Activated T-helper 1 cell treated with anti-CD3 and anti-CD28 coated beads, Interleukin-12 subunit alpha, Interleukin-12 subunit beta, Interleukin-2, Interleukin-4 antibody, amounts not matched to agents 30 ng/mL and 10 ng/mL and 1 ng/mL, durations not matched to agents 14 hours and 24 hours and 36 hours (primary cell): ENCODE data around the gene RAD50. TPM values are rescaled to one million over a fixed set of nuclear protein-coding genes. Genes with fewer than 3 reads are reported as not detected.
"Not testable (repeated sequence)": the region's sequence is repeated elsewhere in the genome, so short reads cannot be mapped to it uniquely, and the experiment has no call there.

Experiments
- DNase-seq: peaks from one replicate; pipeline ENCODE4 v3.0.0; 2021; ENCODE audit warnings: low spot score
- H3K27ac Mint-ChIP-seq: one replicate; pipeline ENCODE4 v1.8.0; 2021; ENCODE audit warnings: mild to moderate bottlenecking, mixed read lengths
- H3K27me3 Mint-ChIP-seq: one replicate; pipeline ENCODE4 v1.8.0; 2022; ENCODE audit warnings: mild to moderate bottlenecking, moderate library complexity, mixed read lengths; ENCODE audit not compliant: insufficient read depth
- H3K36me3 Mint-ChIP-seq: one replicate; pipeline ENCODE4 v1.8.0; 2021; ENCODE audit warnings: low read depth, mixed read lengths
- H3K4me1 Mint-ChIP-seq: one replicate; pipeline ENCODE4 v1.8.0; 2021; ENCODE audit warnings: low read depth, mixed read lengths
- H3K4me3 Mint-ChIP-seq: one replicate; pipeline ENCODE4 v1.8.0; 2021; ENCODE audit warnings: mild to moderate bottlenecking, moderate library complexity, mixed read lengths
- H3K9me3 Mint-ChIP-seq: one replicate; pipeline ENCODE4 v1.8.0; 2021; ENCODE audit warnings: mixed read lengths
- intact Hi-C: fragments of 100-400 bp; cut with micrococcal nuclease; formaldehyde crosslinking; loops from one replicate; pipeline ENCODE4 v1.15.1; 2024
- total RNA-seq: library from RNA; stranded (reverse); gene quantifications from 2 replicates; pipeline ENCODE4 v1.2.3, GENCODE V29; 2022

RAD50 gene
- total RNA-seq, 1 donor from 2014 or later, result 33.0 TPM

GRCh38 chr5:132539716-132540115 lies 17.1 kb upstream of the RAD50 start:
- intact Hi-C loops, result no loop called here
- Mint-ChIP-seq H3K27me3 (peaks cover 7% of the 10 kb centered on the region), H3K36me3 (no peaks in the 10 kb centered on the region), H3K4me1 (peaks cover 21% of the 10 kb centered on the region), H3K27ac (no peak overlapping the region), H3K4me3 (no peak overlapping the region), H3K9me3 (no peaks in the 10 kb centered on the region)
- DNase-seq, result no peak

- H3K36me3 Mint-ChIP-seq, result peaks cover 2% of the 10 kb centered on the region
- H3K4me1 Mint-ChIP-seq, result peaks cover 25% of the 10 kb centered on the region
- H3K9me3 Mint-ChIP-seq, result no peaks in the 10 kb centered on the region
- H3K4me3 Mint-ChIP-seq, result no peak overlapping the region
- peaks cover 5% of the 10 kb centered on the region for H3K27me3 Mint-ChIP-seq
- intact Hi-C loops, result no loop called here
- H3K27ac Mint-ChIP-seq, result no peak overlapping the region
- DNase-seq, result no peak
These were observed 16.6 kb upstream of the RAD50 start for GRCh38 chr5:132540149-132540548.

- Mint-ChIP-seq H3K4me3 (no peak overlapping the region), H3K36me3 (peaks cover 2% of the 10 kb centered on the region), H3K4me1 (peaks cover 31% of the 10 kb centered on the region), H3K9me3 (no peaks in the 10 kb centered on the region), H3K27me3 (no peaks in the 10 kb centered on the region), H3K27ac (no peak overlapping the region)
- intact Hi-C loops, result no loop called here
- DNase-seq, result no peak
These were observed 16.0 kb upstream of the RAD50 start for GRCh38 chr5:132540764-132541163.

GRCh38 chr5:132543472-132544201 lies 13.1 kb upstream of the RAD50 start, which contains the start of gene IL5:
TSS of gene IL5 (minus strand) at chr5:132543522. CDS start at chr5:132543478, 44 bp downstream.
- no peak for DNase-seq
- H3K36me3 Mint-ChIP-seq, result peaks cover 2% of the 10 kb centered on the region
- no peak within 1 kb of the TSS for H3K27ac Mint-ChIP-seq
- no peaks in the 10 kb centered on the region for H3K9me3 Mint-ChIP-seq
- no peak within 1 kb of the TSS for H3K4me3 Mint-ChIP-seq
- no peaks in the 10 kb centered on the region for H3K27me3 Mint-ChIP-seq
- intact Hi-C loops, result no loop called here
- H3K4me1 Mint-ChIP-seq, result peaks cover 47% of the 10 kb centered on the region

- H3K27me3 Mint-ChIP-seq, result no peaks in the 10 kb centered on the region
- H3K4me3 Mint-ChIP-seq, result no peak overlapping the region
- intact Hi-C loops, result loop anchor here (1.0 kb wide), 3 partner anchors 11 to 21 kb away; no protein-coding TSS in a partner anchor
- no peak for DNase-seq
- peaks cover 38% of the 10 kb centered on the region for H3K4me1 Mint-ChIP-seq
- no peaks in the 10 kb centered on the region for H3K9me3 Mint-ChIP-seq
- peaks cover 2% of the 10 kb centered on the region for H3K36me3 Mint-ChIP-seq
- peak overlapping the region; percentile 15 for H3K27ac Mint-ChIP-seq
These were observed 10.7 kb upstream of the RAD50 start for GRCh38 chr5:132546108-132546507.

GRCh38 chr5:132547269-132547668 lies 9.5 kb upstream of the RAD50 start:
- peak overlapping the region; percentile 19 for H3K27ac Mint-ChIP-seq
- peaks cover 38% of the 10 kb centered on the region for H3K4me1 Mint-ChIP-seq
- no peak overlapping the region for H3K4me3 Mint-ChIP-seq
- no peaks in the 10 kb centered on the region for H3K9me3 Mint-ChIP-seq
- intact Hi-C loops, result no loop called here
- H3K36me3 Mint-ChIP-seq, result peaks cover 2% of the 10 kb centered on the region
- H3K27me3 Mint-ChIP-seq, result no peaks in the 10 kb centered on the region
- no peak for DNase-seq

- peaks cover 35% of the 10 kb centered on the region for H3K4me1 Mint-ChIP-seq
- H3K9me3 Mint-ChIP-seq, H3K4me3 Mint-ChIP-seq, DNase-seq, intact Hi-C loops, H3K27me3 Mint-ChIP-seq, H3K36me3 Mint-ChIP-seq, H3K27ac Mint-ChIP-seq: not testable (repeated sequence)
These were observed 7.9 kb upstream of the RAD50 start for GRCh38 chr5:132548834-132549233.

- intact Hi-C loops, result no loop called here
- no peak for DNase-seq
- Mint-ChIP-seq H3K9me3 (no peaks in the 10 kb centered on the region), H3K27ac (no peak overlapping the region), H3K4me3 (no peak overlapping the region), H3K36me3 (peaks cover 2% of the 10 kb centered on the region), H3K4me1 (peaks cover 28% of the 10 kb centered on the region), H3K27me3 (peaks cover 4% of the 10 kb centered on the region)
These were observed 7.2 kb upstream of the RAD50 start for GRCh38 chr5:132549576-132549975.

- Mint-ChIP-seq H3K27ac (peak overlapping the region; percentile 91), H3K27me3 (peaks cover 4% of the 10 kb centered on the region), H3K4me1 (peaks cover 32% of the 10 kb centered on the region), H3K36me3 (peaks cover 4% of the 10 kb centered on the region), H3K9me3 (no peaks in the 10 kb centered on the region), H3K4me3 (peak overlapping the region; percentile 98)
- DNase-seq, result no peak
- intact Hi-C loops, result loop anchor here (1.0 to 5.0 kb wide), 3 partner anchors 30 to 129 kb away; no protein-coding TSS in a partner anchor
These were observed 519 bp upstream of the RAD50 start for GRCh38 chr5:132556153-132556762.

- Mint-ChIP-seq H3K36me3 (peaks cover 4% of the 10 kb centered on the region), H3K27ac (peak overlapping the region; percentile 91), H3K4me1 (peaks cover 32% of the 10 kb centered on the region), H3K27me3 (peaks cover 4% of the 10 kb centered on the region), H3K4me3 (peak overlapping the region; percentile 98), H3K9me3 (no peaks in the 10 kb centered on the region)
- DNase-seq, result peak; percentile 8
- intact Hi-C loops, result loop anchor here (1.0 to 5.0 kb wide), 4 partner anchors 11 to 130 kb away; no protein-coding TSS in a partner anchor
These were observed 848 bp downstream of the RAD50 start for GRCh38 chr5:132557478-132558172.

GRCh38 chr5:132559383-132560060 lies 2.7 kb downstream of the RAD50 start:
- peaks cover 32% of the 10 kb centered on the region for H3K4me1 Mint-ChIP-seq
- intact Hi-C loops, result loop anchor here (5.0 kb wide), 1 partner anchor 132 kb away; no protein-coding TSS in a partner anchor
- peak overlapping the region; percentile 53 for H3K4me3 Mint-ChIP-seq
- H3K27me3 Mint-ChIP-seq, result no peaks in the 10 kb centered on the region
- peaks cover 4% of the 10 kb centered on the region for H3K36me3 Mint-ChIP-seq
- H3K9me3 Mint-ChIP-seq, result no peaks in the 10 kb centered on the region
- no peak overlapping the region for H3K27ac Mint-ChIP-seq
- no peak for DNase-seq

GRCh38 chr5:132561601-132562000 lies 4.8 kb downstream of the RAD50 start:
- H3K4me1 Mint-ChIP-seq, result peaks cover 31% of the 10 kb centered on the region
- intact Hi-C loops, result no loop called here
- no peak for DNase-seq
- H3K4me3 Mint-ChIP-seq, result no peak overlapping the region
- no peak overlapping the region for H3K27ac Mint-ChIP-seq
- H3K9me3 Mint-ChIP-seq, result peaks cover 7% of the 10 kb centered on the region
- no peaks in the 10 kb centered on the region for H3K27me3 Mint-ChIP-seq
- H3K36me3 Mint-ChIP-seq, result peaks cover 7% of the 10 kb centered on the region
